Measurements from ENCODE around the gene MPV17. TPM values are rescaled to one million over a fixed set of nuclear protein-coding genes. Genes with fewer than 3 reads are reported as not detected.

Gene MPV17
- total RNA-seq, 1 donor from 2014 or later = 71.3 TPM

DNA sequence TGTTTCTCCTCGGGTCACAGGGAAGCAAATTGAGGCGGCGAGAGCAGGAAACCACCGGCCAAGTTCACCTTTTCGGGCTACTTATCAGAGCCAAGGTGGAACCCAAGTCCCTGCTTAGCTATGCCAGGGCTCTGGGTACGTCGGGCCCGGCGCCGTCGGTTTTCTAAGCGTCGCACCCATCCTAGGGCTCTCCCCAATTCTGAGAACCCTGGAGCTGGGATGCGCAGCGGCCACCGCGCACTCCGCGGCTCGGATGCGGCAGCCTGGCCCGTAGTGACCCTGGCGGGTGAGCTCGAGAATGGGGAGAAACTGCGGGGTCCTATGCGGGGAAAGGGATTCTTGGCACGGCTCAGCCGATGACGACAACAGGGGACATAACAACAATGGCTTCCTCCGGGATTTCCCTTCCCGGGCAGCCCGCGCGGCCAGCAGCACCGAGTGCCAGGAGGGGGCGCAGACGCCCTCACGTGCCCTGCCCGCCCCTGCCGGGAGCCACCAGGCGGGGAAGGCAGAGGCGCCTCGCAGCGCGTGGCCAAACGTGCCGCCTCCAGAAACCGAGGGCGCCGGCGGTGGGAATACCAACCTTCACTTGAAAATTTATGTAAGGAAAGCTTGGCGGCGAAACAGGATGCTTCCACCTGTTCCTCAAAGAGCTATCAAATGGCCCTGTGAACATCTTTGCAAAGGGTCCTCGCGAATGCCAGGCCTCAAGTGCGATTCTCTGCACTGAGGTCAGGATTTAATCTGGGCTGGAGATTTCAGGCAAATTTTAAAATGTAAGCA, 58.0 kb downstream of the MPV17 start:
- peak; percentile 50 for TF ChIP-seq CTCF (conservative IDR thresholded peaks at IDR 0.05; ENCODE audit: low read depth, low read length)
- peak overlapping the region; percentile 24 for H3K4me3 ChIP-seq (ENCODE audit: low read depth, low read length)
- no peak for DNase-seq (ENCODE audit: low read depth)

- no peak for DNase-seq (ENCODE audit: low read depth)
- H3K4me3 ChIP-seq (ENCODE audit: low read depth, low read length) = no peak overlapping the region
- TF ChIP-seq CTCF (conservative IDR thresholded peaks at IDR 0.05; ENCODE audit: low read depth, low read length) = no peak
Measured at GRCh38 chr2:27264253-27264752, 58.6 kb downstream of the MPV17 start.

DNA sequence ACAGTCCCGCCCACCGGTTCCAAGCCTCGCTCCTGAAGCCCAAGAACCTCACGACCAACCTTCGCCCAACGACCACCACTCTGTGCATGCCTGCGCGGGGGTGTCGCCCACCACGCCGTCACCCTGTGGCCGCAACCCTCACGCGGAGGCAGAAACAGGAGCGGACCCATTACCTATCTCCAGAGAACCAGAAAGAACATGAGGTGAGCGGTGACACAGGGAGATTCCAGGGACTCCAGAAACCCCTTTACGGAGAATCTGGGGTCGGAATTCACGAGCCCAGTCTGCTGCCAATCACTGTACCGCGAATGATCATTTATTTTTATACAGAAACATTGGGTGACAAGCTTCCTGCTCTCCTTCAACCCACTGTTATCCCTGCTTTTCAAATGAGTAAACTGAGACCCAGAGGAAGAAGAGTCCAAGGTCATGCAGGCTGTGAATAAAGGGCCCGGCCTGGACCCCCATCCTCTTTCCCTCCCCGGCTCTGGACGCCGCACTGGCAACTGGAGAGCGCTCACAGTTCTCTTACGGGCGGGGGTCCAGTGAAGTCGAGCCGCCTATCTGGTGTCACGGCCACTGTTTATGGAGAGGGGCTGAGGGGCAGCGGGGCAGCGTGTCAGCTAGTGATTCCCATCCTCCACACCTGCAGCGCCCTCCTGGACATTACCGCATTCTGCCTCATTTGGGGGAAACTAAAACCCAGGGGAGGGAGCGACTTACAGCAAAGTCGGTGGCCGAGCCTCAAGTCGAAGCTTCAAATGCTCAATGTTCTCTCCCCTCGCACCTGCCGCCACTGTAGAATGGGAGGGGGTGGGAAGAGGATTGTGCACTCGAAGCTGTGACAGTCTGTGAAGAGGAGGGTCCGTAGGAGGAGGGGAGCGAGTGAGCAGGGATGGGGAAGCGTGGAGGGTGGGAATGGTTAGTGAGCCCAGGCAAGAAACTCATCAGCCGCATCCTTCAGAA, 59.3 kb downstream of the MPV17 start:
- TF ChIP-seq CTCF (conservative IDR thresholded peaks at IDR 0.05; ENCODE audit: low read depth, low read length) = no peak
- DNase-seq (ENCODE audit: low read depth) = no peak
- no peak overlapping the region for H3K4me3 ChIP-seq (ENCODE audit: low read depth, low read length)

DNA sequence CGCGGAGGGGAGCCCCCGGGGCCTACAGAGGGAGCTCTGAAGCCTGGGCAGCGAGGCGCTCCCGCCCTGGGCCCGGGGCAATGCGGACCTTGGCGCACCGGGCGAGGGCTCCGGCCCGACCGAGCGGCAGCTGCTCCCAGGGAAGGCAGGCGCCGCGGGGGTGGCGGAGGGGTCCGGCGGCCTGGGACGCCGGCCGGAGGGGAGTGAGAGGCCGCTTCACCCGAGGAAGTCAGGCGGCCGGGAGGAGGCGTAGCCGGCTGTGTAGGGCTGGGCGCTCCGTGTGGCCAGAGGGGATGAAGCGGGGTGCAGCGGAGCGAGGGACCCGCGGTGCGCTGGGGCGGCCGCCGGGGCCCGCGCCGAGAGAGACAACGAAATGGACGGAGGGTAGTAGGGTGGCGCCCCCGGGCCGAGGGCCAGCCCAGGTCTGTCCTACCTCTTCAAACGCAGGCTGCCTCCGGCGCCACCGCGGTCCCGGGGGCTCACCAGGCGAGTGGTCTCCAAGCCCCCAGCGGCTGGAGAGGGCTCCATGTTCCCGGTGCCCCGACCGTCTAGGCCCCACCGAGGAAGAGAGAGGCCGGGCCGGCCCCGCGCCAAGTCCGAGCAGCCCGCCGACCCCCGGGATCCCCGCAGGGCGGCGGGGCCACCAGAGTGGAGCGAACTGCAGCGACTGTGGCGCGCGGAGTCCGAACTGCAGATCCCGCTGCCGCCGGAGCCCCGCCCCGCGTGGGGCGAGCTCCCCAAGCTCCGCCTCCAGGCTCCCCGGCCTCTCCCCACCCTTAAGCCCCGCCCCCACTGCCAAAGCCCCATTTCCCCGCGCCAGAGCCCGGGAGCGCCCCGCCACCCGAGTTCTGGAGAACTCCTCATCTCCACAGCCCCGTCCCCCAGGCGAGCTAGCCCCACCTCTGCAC, 60.3 kb downstream of the MPV17 start, which contains the start of gene SLC30A3:
Gene SLC30A3 (minus strand): TSS at position 669 of the 908 bp plus-strand sequence. CDS start 141 bp downstream, at position 528.
- no peak for DNase-seq (ENCODE audit: low read depth)
- H3K4me3 ChIP-seq (ENCODE audit: low read depth, low read length) = peak within 1 kb of the TSS; percentile 24

DNA sequence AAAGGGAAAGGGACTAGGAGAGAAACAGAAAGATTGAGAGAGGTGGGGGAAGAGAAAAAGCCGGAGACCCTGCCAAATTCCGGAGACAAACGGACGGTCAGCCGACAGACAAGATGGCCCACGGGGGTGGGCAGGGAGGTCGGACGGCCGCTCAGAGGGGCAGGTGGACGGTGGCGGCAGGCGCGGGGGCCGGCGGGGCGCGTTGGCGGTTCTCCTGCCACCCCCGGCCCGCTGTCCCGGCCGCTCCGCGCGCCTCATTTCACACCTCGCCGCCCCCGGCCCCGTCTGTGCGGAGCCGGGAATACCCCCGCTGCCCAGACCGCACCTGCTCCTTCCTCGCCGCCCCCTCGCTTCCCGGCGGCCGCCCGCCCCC, 61.0 kb downstream of the MPV17 start:
- H3K4me3 ChIP-seq (ENCODE audit: low read depth, low read length) = no peak overlapping the region
- no peak for TF ChIP-seq CTCF (conservative IDR thresholded peaks at IDR 0.05; ENCODE audit: low read depth, low read length)

More for the DNA sequence above, 60.3 kb downstream of the MPV17 start, which contains the start of gene SLC30A3:
- no peak for TF ChIP-seq CTCF (conservative IDR thresholded peaks at IDR 0.05; ENCODE audit: low read depth, low read length)

More for the DNA sequence above, 61.0 kb downstream of the MPV17 start:
- no peak for DNase-seq (ENCODE audit: low read depth)

Measured in epithelial cell of proximal tubule (primary cell).